NT2/D1 (cell line): ENCODE data around the gene PSEN2.

Source experiments
- SUZ12 ChIP-seq: IDR thresholded peaks from 2 replicates; pipeline ENCODE4 v1.6.1; 2011; ENCODE audit not compliant: insufficient read length, insufficient read depth; ENCODE audit errors: extremely low read depth
- YY1 ChIP-seq: IDR thresholded peaks from 2 replicates; pipeline ENCODE4 v1.6.1; 2011; ENCODE audit not compliant: insufficient read length, insufficient read depth
- ZNF274 ChIP-seq: IDR thresholded peaks from 2 replicates; pipeline ENCODE4 v1.6.1; 2011; ENCODE audit warnings: mild to moderate bottlenecking, low read depth, low read length

- no peak for TF ChIP-seq ZNF274
- no peak for TF ChIP-seq YY1
- no peak for TF ChIP-seq SUZ12
These were observed 41.3 kb upstream of the PSEN2 start for GRCh38 chr1:226829105-226829504.
